Measurements from ENCODE around the gene C19orf12.
A peak's percentile ranks its signal among the peaks of the same experiment; 100 is the strongest.

The C19orf12 gene

GRCh38 chr19:29662604-29663404 lies 52.3 kb downstream of the C19orf12 start:
- Histone ChIP-seq H3K36me3 (ENCODE audit: low read depth) (no peaks in the 10 kb centered on the region), H3K27me3 (ENCODE audit: insufficient read depth, poor library complexity, severe bottlenecking) (no peaks in the 10 kb centered on the region), H3K4me1 (ENCODE audit: insufficient read depth, poor library complexity, severe bottlenecking) (peaks cover 18% of the 10 kb centered on the region), H3K9me3 (ENCODE audit: severe bottlenecking) (no peaks in the 10 kb centered on the region), H3K4me3 (ENCODE audit: severe bottlenecking) (no peak overlapping the region), H3K27ac (ENCODE audit: poor library complexity, severe bottlenecking) (peak overlapping the region; percentile 21)
- no peak for TF ChIP-seq CTCF (IDR thresholded peaks at IDR 0.05; ENCODE audit: poor library complexity, severe bottlenecking)
- no peak for DNase-seq (ENCODE audit: low spot score)
- ATAC-seq (ENCODE audit: low read depth), result peak; percentile 33

- Histone ChIP-seq H3K27me3 (ENCODE audit: insufficient read depth, poor library complexity, severe bottlenecking) (no peaks in the 10 kb centered on the region), H3K9me3 (ENCODE audit: severe bottlenecking) (no peaks in the 10 kb centered on the region), H3K27ac (ENCODE audit: poor library complexity, severe bottlenecking) (peak overlapping the region; percentile 21), H3K4me1 (ENCODE audit: insufficient read depth, poor library complexity, severe bottlenecking) (peaks cover 18% of the 10 kb centered on the region), H3K4me3 (ENCODE audit: severe bottlenecking) (no peak overlapping the region), H3K36me3 (ENCODE audit: low read depth) (no peaks in the 10 kb centered on the region)
- no peak for ATAC-seq (ENCODE audit: low read depth)
- TF ChIP-seq CTCF (IDR thresholded peaks at IDR 0.05; ENCODE audit: poor library complexity, severe bottlenecking), result no peak
- DNase-seq (ENCODE audit: low spot score), result no peak
These were observed 52.8 kb downstream of the C19orf12 start for GRCh38 chr19:29662278-29662603.

GRCh38 chr19:29660835-29661234 lies 54.2 kb downstream of the C19orf12 start:
- H3K4me1 ChIP-seq (ENCODE audit: insufficient read depth, poor library complexity, severe bottlenecking), result peaks cover 18% of the 10 kb centered on the region
- H3K9me3 ChIP-seq (ENCODE audit: severe bottlenecking), result no peaks in the 10 kb centered on the region
- no peak for ATAC-seq (ENCODE audit: low read depth)
- H3K27ac ChIP-seq (ENCODE audit: poor library complexity, severe bottlenecking), result no peak overlapping the region
- no peak for DNase-seq (ENCODE audit: low spot score)
- H3K36me3 ChIP-seq (ENCODE audit: low read depth), result no peaks in the 10 kb centered on the region
- H3K27me3 ChIP-seq (ENCODE audit: insufficient read depth, poor library complexity, severe bottlenecking), result no peaks in the 10 kb centered on the region
- no peak overlapping the region for H3K4me3 ChIP-seq (ENCODE audit: severe bottlenecking)
- TF ChIP-seq CTCF (IDR thresholded peaks at IDR 0.05; ENCODE audit: poor library complexity, severe bottlenecking), result no peak

- ATAC-seq (ENCODE audit: low read depth) (no peak), DNase-seq (ENCODE audit: low spot score) (no peak)
These were observed 56.7 kb downstream of the C19orf12 start for GRCh38 chr19:29658221-29658991.

More at GRCh38 chr19:29658221-29658991, 56.7 kb downstream of the C19orf12 start:
- Histone ChIP-seq H3K4me1 (ENCODE audit: insufficient read depth, poor library complexity, severe bottlenecking) (peaks cover 12% of the 10 kb centered on the region), H3K27ac (ENCODE audit: poor library complexity, severe bottlenecking) (no peak overlapping the region), H3K9me3 (ENCODE audit: severe bottlenecking) (no peaks in the 10 kb centered on the region), H3K27me3 (ENCODE audit: insufficient read depth, poor library complexity, severe bottlenecking) (no peaks in the 10 kb centered on the region), H3K4me3 (ENCODE audit: severe bottlenecking) (no peak overlapping the region), H3K36me3 (ENCODE audit: low read depth) (no peaks in the 10 kb centered on the region)
- TF ChIP-seq CTCF (IDR thresholded peaks at IDR 0.05; ENCODE audit: poor library complexity, severe bottlenecking), result no peak
